Endothelial cell (in vitro differentiated cells): Measurements from ENCODE around the gene NLGN1. TPM values are rescaled to one million over a fixed set of nuclear protein-coding genes. Genes with fewer than 3 reads are reported as not detected.

Experiments
- DNase-seq: peaks from one replicate; pipeline ENCODE4 v3.0.0; 2021; ENCODE audit warnings: low spot score
- H3K27ac Mint-ChIP-seq: one replicate; pipeline ENCODE4 v1.8.0; 2021; ENCODE audit warnings: mixed read lengths, inconsistent platforms; ENCODE audit not compliant: unreplicated experiment
- H3K27me3 Mint-ChIP-seq: one replicate; pipeline ENCODE4 v1.8.0; 2021; ENCODE audit warnings: mild to moderate bottlenecking, moderate library complexity, mixed read lengths, inconsistent platforms; ENCODE audit not compliant: unreplicated experiment
- H3K36me3 Mint-ChIP-seq: one replicate; pipeline ENCODE4 v1.8.0; 2021; ENCODE audit warnings: mild to moderate bottlenecking, low read depth, mixed read lengths, inconsistent platforms; ENCODE audit not compliant: unreplicated experiment
- H3K4me1 Mint-ChIP-seq: one replicate; pipeline ENCODE4 v1.8.0; 2021; ENCODE audit warnings: mild to moderate bottlenecking, mixed read lengths, inconsistent platforms; ENCODE audit not compliant: unreplicated experiment
- H3K4me3 Mint-ChIP-seq: one replicate; pipeline ENCODE4 v1.8.0; 2021; ENCODE audit warnings: mild to moderate bottlenecking, mixed read lengths, inconsistent platforms; ENCODE audit not compliant: unreplicated experiment
- H3K9me3 Mint-ChIP-seq: one replicate; pipeline ENCODE4 v1.8.0; 2021; ENCODE audit warnings: mixed read lengths, inconsistent platforms; ENCODE audit not compliant: unreplicated experiment
- total RNA-seq: library from RNA; stranded (reverse); fragmentation: NEBNext Ultra II Directional; extraction: Animal tissue kit (Norgen Biotek cat#: 25700); gene quantifications from one replicate; pipeline ENCODE4 v1.2.1, GENCODE V29; 2021; ENCODE audit not compliant: unreplicated experiment
- TF ChIP-seq, protein P1 (sequence below): fragments of 200-600 bp; sonication (generic); IDR thresholded peaks from one replicate; pipeline ENCODE4 v1.5.0; 2021; ENCODE audit warnings: antibody characterized with exemption; ENCODE audit not compliant: unreplicated experiment

Gene NLGN1
- total RNA-seq, 1 donor from 2014 or later = 27.6 TPM

- DNase-seq = no peak
- H3K9me3 Mint-ChIP-seq = no peaks in the 10 kb centered on the region
Measured at GRCh38 chr3:174303907-174304560, 906.5 kb downstream of the NLGN1 start.

DNA sequence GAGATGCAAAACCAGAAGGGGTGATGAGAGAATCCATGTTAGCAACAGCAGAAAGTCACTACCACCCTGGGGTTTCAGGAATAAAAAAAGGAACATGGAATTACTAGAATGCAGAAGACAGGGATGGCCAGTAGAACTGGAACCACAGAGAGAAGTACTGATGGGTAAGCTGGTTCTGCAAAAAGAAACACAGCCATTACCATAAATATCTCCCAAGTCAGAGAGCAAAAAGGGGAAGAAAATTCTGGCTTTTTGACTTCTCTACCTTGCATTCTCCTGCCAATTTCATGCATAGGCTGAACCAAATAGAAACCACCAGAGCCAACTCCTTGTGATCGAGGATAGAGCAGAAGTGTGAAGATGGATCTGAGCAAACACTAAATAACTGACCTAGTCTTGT lies 911.2 kb downstream of the NLGN1 start:
- no peak for DNase-seq
- H3K27ac Mint-ChIP-seq = no peak overlapping the region
- no peaks in the 10 kb centered on the region for H3K27me3 Mint-ChIP-seq
- H3K4me3 Mint-ChIP-seq = no peak overlapping the region
- TF ChIP-seq, protein P1, sequence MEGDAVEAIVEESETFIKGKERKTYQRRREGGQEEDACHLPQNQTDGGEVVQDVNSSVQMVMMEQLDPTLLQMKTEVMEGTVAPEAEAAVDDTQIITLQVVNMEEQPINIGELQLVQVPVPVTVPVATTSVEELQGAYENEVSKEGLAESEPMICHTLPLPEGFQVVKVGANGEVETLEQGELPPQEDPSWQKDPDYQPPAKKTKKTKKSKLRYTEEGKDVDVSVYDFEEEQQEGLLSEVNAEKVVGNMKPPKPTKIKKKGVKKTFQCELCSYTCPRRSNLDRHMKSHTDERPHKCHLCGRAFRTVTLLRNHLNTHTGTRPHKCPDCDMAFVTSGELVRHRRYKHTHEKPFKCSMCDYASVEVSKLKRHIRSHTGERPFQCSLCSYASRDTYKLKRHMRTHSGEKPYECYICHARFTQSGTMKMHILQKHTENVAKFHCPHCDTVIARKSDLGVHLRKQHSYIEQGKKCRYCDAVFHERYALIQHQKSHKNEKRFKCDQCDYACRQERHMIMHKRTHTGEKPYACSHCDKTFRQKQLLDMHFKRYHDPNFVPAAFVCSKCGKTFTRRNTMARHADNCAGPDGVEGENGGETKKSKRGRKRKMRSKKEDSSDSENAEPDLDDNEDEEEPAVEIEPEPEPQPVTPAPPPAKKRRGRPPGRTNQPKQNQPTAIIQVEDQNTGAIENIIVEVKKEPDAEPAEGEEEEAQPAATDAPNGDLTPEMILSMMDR = no peak
- no peaks in the 10 kb centered on the region for H3K4me1 Mint-ChIP-seq
- no peaks in the 10 kb centered on the region for H3K9me3 Mint-ChIP-seq
- H3K36me3 Mint-ChIP-seq = no peaks in the 10 kb centered on the region

More at GRCh38 chr3:174303907-174304560, 906.5 kb downstream of the NLGN1 start:
- Mint-ChIP-seq H3K4me1 (no peaks in the 10 kb centered on the region), H3K36me3 (no peaks in the 10 kb centered on the region), H3K4me3 (no peak overlapping the region), H3K27ac (no peak overlapping the region), H3K27me3 (peaks cover 3% of the 10 kb centered on the region)
- TF ChIP-seq, protein P1 = no peak

GRCh38 chr3:174310475-174310983 lies 913.0 kb downstream of the NLGN1 start:
- TF ChIP-seq, protein P1 = no peak
- H3K4me3 Mint-ChIP-seq = no peak overlapping the region
- DNase-seq = no peak
- no peaks in the 10 kb centered on the region for H3K36me3 Mint-ChIP-seq
- no peaks in the 10 kb centered on the region for H3K27me3 Mint-ChIP-seq
- H3K27ac Mint-ChIP-seq = no peak overlapping the region
- H3K4me1 Mint-ChIP-seq = no peaks in the 10 kb centered on the region
- no peaks in the 10 kb centered on the region for H3K9me3 Mint-ChIP-seq

DNA sequence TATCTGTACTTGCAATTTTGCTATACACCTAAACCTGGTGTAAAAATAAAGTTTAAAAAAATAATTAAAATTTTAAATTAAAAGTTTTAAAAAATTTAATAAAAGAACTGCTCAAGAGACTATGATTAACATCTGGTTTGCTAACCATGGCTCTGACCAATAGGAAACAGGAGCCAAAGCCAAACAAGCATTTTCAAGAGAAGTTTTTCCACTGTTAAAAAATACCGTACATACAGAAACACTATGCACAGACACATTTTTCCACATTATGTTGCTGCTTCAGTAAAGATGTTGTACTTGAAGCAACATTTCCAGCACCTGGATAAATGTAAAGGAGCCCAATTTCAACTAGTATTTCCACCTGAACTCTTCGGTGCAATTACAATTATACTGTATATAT lies 917.7 kb downstream of the NLGN1 start:
- H3K9me3 Mint-ChIP-seq = no peaks in the 10 kb centered on the region
- TF ChIP-seq, protein P1 = no peak
- no peak overlapping the region for H3K27ac Mint-ChIP-seq
- H3K36me3 Mint-ChIP-seq = no peaks in the 10 kb centered on the region
- DNase-seq = no peak
- no peaks in the 10 kb centered on the region for H3K4me1 Mint-ChIP-seq
- H3K27me3 Mint-ChIP-seq = no peaks in the 10 kb centered on the region
- H3K4me3 Mint-ChIP-seq = no peak overlapping the region

GRCh38 chr3:174317005-174317404 lies 919.5 kb downstream of the NLGN1 start:
- Mint-ChIP-seq H3K27ac (no peak overlapping the region), H3K36me3 (no peaks in the 10 kb centered on the region)
- TF ChIP-seq, protein P1 = no peak

More at GRCh38 chr3:174317005-174317404, 919.5 kb downstream of the NLGN1 start:
- no peak for DNase-seq
- Mint-ChIP-seq H3K27me3 (no peaks in the 10 kb centered on the region), H3K4me1 (no peaks in the 10 kb centered on the region), H3K4me3 (no peak overlapping the region), H3K9me3 (no peaks in the 10 kb centered on the region)
